Measurements from ENCODE around the gene TMEM107.

TMEM107 gene

GRCh38 chr17:8142158-8142886 lies 33.9 kb downstream of the TMEM107 start:
- peak in 2 of 10 donors; percentile 45 to 51 for DNase-seq

GRCh38 chr17:8141741-8142140 lies 34.4 kb downstream of the TMEM107 start:
- intact Hi-C loops (cut with DNase I): no loop called here
- peak in 1 of 10 donors; percentile 52 for DNase-seq

More at GRCh38 chr17:8142158-8142886, 33.9 kb downstream of the TMEM107 start:
- intact Hi-C loops (cut with DNase I): no loop called here

GRCh38 chr17:8141045-8141444 lies 35.1 kb downstream of the TMEM107 start:
- peak in 2 of 10 donors; percentile 19 to 42 for DNase-seq
- intact Hi-C loops (cut with DNase I): no loop called here

GRCh38 chr17:8140065-8141029 lies 35.8 kb downstream of the TMEM107 start:
- intact Hi-C loops (cut with DNase I): no loop called here

GRCh38 chr17:8138672-8139371 lies 37.4 kb downstream of the TMEM107 start:
- DNase-seq: peak; percentile 85 to 99 (median 92)
- intact Hi-C loops (cut with DNase I): loop anchor here (1.0 to 2.0 kb wide), 2 partner anchors 14 to 17 kb away; partner anchors contain the start of gene HES7

More at GRCh38 chr17:8140065-8141029, 35.8 kb downstream of the TMEM107 start:
- peak in 3 of 10 donors; percentile 26 to 85 (median 67) for DNase-seq

- intact Hi-C loops (cut with DNase I): loop anchor here (1.0 to 2.0 kb wide), 2 partner anchors 14 to 18 kb away; partner anchors contain the start of gene HES7
- DNase-seq: no peak
Measured at GRCh38 chr17:8138374-8138671, 37.9 kb downstream of the TMEM107 start.

GRCh38 chr17:8137645-8138373 lies 38.4 kb downstream of the TMEM107 start:
- intact Hi-C loops (cut with DNase I): loop anchor here (1.0 to 2.0 kb wide), 2 partner anchors 13 to 18 kb away; partner anchors contain the start of gene HES7

GRCh38 chr17:8133941-8134340 lies 42.2 kb downstream of the TMEM107 start:
- peak in 1 of 10 donors; percentile 22 for DNase-seq
- intact Hi-C loops (cut with DNase I): no loop called here

More at GRCh38 chr17:8137645-8138373, 38.4 kb downstream of the TMEM107 start:
- peak in 3 of 10 donors; percentile 12 to 44 (median 24) for DNase-seq

GRCh38 chr17:8133399-8133798 lies 42.8 kb downstream of the TMEM107 start:
- intact Hi-C loops (cut with DNase I): no loop called here
- peak in 2 of 10 donors; percentile 28 to 37 for DNase-seq

- DNase-seq: no peak
- intact Hi-C loops (cut with DNase I): no loop called here
Measured at GRCh38 chr17:8131844-8132441, 44.2 kb downstream of the TMEM107 start.

- intact Hi-C loops (cut with DNase I): loop anchor here (10.0 kb wide), 1 partner anchor 247 kb away; the partner anchor contains the start of gene KRABD2
- DNase-seq: peak in 1 of 10 donors; percentile 44
Measured at GRCh38 chr17:8128125-8128784, 47.9 kb downstream of the TMEM107 start.

GRCh38 chr17:8126491-8127066 lies 49.6 kb downstream of the TMEM107 start:
- DNase-seq: peak in 4 of 10 donors; percentile 36 to 89 (median 70)
- intact Hi-C loops (cut with DNase I): loop anchor here (10.0 kb wide), 1 partner anchor 248 kb away; the partner anchor contains the start of gene KRABD2

GRCh38 chr17:8125947-8126490 lies 50.2 kb downstream of the TMEM107 start:
- DNase-seq: peak in 1 of 10 donors; percentile 73
- intact Hi-C loops (cut with DNase I): loop anchor here (2.0 to 10.0 kb wide), 2 partner anchors 13 to 249 kb away; partner anchors contain the start of gene KRABD2

GRCh38 chr17:8125154-8125946 lies 50.8 kb downstream of the TMEM107 start:
- DNase-seq: peak; percentile 73 to 97 (median 86)

GRCh38 chr17:8124350-8125153 lies 51.6 kb downstream of the TMEM107 start:
- intact Hi-C loops (cut with DNase I): loop anchor here (2.0 to 10.0 kb wide), 4 partner anchors 14 to 250 kb away; partner anchors contain the start of gene KRABD2
- peak in 3 of 10 donors; percentile 31 to 85 (median 82) for DNase-seq

More at GRCh38 chr17:8125154-8125946, 50.8 kb downstream of the TMEM107 start:
- intact Hi-C loops (cut with DNase I): loop anchor here (2.0 to 10.0 kb wide), 2 partner anchors 13 to 249 kb away; partner anchors contain the start of gene KRABD2

Measured in posterior cingulate gyrus (tissue), 11 donors.